Measurements from ENCODE around the gene KIF6. TPM values are rescaled to one million over a fixed set of nuclear protein-coding genes. Genes with fewer than 3 reads are reported as not detected.
A peak's percentile ranks its signal among the peaks of the same experiment; 100 is the strongest.
"Not testable (repeated sequence)": the region's sequence is repeated elsewhere in the genome, so short reads cannot be mapped to it uniquely, and the experiment has no call there.

Gene KIF6
- total RNA-seq, 1 experiment from 2014 or later = 2.7 TPM

DNA sequence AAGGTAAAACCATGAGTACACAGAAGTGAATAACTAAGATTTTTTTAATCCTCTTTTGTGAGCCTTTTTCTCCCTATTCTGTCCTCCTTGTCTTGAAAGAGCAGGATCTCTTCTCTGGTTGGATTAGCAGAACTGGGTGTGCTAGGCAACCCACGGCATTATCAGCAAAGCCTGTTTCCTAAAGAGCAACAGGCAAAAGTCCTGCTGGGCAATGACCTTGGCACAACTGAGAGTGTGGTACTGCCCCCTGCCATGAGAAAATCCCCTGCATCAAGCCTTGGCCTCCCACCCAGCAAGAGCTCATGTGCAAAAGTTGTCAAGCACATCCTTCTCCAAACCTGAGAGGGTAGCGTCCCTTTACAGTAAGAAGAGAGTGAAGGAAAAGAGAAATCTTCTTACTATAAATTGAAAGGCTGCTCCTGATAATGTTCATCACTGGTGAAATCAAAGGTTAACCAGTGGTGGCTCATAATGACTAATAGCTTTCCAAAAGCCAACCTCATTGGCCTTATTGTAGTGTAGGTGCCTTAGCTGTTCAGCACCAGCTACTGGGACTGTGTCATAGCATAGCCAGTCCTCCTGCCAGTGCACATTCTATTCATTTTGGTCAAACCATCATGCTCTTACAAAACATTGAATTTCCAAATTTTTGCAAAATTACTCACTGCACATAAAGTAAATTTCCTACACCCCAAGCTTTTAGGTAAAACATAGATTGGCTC, 17.1 kb downstream of the KIF6 start:
- peak; percentile 39 for DNase-seq (ENCODE audit: low read depth)

DNA sequence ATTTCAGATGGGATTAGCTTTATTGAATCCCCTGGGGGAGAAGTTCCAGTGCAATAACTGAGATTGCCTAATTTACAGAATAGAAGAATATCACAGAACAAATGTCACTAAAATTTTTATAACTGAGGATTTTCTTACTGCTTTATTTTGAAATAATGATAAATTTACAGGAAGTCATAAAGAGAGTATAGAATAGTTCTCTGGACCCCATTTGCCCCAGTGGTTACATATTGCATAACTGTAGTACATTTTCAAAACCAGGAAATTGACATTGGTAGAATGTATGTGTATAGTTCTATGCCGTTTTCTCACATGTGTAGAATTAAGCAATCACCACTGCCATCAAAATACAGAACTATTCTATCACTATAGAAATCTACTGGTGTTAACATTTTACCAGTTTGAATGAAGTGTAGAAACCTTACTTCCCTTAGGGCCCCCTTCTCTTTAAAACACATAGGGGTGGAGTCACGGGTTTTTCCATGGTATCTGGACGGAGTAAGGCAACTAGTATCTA, 18.3 kb downstream of the KIF6 start:
- no peak for DNase-seq (ENCODE audit: low read depth)

DNA sequence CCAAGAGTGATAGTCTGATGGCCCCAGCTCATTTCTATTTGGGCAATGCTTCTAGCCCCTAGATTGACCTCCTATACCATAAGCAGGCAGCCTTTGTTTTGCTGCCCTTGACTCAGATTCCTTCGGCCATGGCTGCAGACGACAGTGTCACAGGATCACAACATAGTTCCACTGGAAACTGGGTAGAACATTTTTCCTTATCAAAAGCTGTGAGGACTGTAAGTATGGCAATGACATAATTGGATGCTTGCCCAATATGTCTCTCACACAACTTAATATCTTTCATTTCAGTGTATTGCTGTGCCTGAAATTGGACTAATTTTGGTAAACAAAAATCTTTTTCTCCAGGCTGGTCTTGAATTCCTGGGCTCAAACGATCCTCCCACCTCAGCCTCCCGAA, 22.9 kb downstream of the KIF6 start:
- DNase-seq (ENCODE audit: low read depth) = no peak

DNA sequence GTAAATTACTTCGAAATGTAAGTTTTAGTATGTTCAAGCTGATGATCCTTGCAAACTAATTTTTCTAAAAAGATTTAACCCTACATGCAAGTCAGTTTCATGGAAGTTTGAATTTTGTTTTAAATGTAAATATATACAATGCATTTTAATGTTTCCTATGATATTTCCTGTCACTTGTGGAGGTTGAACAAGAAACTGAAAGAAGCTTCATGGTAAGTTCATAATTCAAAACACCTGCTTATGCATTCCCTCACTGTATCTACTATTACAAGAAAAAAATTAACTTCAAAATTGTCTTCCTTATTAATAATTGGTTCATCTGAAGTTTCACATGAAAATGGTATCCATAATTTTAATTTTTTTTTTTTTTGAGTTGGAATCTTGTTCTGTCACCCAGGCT, 24.8 kb downstream of the KIF6 start:
- no peak for DNase-seq (ENCODE audit: low read depth)

DNA sequence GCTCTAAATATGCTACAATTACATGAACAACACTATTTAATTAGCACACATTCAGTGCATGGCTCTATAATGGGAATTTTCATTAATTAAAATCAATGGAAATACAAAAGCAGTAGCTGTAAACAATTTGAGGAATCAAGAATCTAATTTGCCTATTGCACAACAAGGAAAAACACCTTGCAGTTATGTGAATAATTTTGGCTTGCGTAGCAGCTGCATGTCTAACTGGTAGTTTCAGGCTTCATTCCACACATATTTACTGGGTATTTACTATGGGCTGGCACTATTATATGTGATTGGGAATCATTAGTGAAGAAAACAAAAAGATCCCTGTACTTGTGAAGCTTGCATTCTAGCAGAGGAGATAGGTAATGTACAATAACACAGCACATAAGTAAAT, 26.4 kb downstream of the KIF6 start:
- no peak for DNase-seq (ENCODE audit: low read depth)

DNA sequence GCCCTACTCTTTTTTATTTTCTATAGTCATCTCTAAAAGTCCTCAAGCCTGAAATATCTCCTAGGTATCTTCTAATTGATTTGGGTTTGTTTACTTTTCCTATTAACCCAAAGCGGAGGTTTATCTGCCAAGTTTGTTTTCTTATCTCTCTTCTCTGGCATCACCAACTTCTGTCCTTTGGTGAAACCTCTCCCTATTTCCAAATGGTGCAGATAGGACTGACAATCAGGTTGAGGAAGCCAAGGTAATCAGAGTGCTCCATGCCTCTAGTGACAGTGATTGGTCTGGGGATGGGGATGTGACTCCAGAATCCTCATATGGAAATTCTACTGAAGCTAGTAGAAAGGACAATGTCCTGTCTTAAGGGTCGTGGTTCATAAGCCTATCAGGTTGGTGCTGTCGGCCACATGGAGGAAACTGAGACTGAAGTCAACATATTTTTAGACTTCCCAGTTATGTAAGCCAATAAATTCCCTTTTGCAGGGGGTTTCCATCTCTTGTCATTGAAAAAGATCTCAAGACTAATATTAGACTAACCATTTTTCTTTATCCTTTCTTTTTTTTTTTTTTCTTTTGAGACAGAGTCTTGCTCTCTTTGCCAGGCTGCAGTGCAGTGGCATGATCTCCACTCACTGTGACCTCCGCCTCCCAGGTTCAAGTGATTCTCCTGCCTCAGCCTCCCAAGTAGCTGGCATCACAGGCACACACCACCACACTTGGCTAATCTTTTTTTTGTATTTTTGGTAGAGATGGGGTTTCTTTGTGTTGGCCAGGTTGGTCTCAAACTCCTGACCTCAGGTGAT, 28.0 kb downstream of the KIF6 start:
- no peak for DNase-seq (ENCODE audit: low read depth)

DNA sequence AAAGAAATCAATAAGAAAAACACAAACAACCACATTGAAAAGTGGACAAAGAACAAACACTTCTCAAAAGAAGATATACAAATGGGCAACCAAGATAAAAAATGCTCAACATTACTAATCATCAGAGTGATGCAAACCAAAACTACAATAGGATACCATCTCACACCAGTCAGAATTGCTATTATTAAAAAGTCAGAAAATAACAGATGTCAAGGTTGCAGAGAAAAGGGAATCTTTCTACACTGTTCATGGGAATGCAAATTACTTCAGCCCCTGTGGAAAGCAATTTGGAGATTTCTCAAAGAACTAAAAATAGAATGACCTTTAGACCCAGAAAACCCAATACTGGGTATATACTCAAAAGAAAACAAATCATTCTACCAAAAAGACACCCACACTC, 29.8 kb downstream of the KIF6 start:
- no peak for DNase-seq (ENCODE audit: low read depth)

DNA sequence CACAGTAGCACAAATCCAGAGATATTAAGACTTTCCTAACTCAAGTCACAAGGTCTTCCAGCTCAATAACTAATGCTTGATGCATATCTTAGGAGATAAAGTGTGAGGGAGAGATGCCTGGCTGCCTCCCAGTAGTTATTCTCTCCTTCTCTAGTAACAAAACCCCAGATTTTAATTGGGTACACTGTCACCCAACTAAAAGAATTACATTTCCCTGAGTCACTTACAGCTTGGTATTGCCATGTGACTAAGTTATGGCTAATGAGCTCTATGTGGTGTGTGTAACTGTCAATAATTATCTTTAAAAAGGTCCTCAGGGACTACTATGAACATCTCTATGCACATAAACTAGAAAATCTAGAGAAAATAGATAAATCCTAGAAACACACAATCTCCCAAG, 32.0 kb downstream of the KIF6 start:
- no peak for DNase-seq (ENCODE audit: low read depth)

DNA sequence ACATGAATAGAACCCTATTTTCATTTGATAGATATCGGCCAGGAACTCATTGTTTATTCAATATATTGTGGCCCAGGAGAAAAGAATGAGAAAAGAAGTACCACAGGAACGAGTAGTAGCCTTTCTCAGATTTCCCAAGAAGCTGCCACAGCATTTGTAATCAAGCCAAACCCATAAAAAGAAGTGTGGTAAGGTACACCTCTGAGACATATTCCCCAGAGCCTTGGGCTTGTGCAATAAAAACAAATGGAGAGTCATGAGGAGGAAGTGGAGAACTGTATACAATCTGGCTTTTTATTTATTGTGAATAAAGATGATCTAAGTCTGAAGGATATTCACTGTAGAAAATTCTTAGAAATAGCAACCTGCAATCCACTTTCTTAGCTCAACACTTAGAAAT, 36.7 kb downstream of the KIF6 start:
- peak; percentile 70 for DNase-seq (ENCODE audit: low read depth)

DNA sequence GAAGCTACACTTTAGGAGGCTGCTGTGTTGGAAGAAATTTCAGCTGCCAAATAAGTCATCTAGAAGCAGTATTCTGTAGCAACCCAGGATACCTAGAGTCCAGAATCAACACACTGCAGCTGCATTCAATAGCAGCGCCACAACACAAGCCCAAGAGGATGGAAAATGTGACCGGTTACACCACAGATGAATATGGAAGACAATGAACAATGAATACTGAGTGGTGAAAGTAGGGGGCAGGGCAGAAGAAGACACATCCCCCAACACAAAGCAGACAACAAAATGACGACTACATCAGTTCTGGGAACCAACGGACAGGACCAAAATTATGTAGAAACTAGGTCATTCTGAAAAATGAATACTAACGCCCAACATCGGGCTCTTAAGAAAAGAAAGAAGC, 38.2 kb downstream of the KIF6 start:
- no peak for DNase-seq (ENCODE audit: low read depth)

DNA sequence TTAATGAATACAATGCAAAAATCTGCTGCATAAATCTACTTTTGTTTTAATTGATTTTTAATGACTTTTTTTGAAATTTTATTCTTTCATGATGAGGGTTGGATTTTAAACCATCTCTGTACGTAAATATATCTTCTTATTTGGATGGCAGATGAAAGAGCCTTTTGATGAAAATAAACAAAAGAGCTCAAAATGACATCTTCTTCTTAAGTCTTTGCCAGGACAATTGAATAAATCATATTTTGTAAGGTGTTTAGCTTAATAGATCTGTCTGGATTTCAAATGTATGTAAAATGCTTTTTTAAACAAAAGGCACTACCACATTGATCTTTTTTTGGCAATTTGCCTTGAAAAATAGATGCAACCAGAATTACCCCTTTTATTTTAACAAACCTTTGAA, 39.3 kb downstream of the KIF6 start:
- DNase-seq (ENCODE audit: low read depth) = no peak

DNA sequence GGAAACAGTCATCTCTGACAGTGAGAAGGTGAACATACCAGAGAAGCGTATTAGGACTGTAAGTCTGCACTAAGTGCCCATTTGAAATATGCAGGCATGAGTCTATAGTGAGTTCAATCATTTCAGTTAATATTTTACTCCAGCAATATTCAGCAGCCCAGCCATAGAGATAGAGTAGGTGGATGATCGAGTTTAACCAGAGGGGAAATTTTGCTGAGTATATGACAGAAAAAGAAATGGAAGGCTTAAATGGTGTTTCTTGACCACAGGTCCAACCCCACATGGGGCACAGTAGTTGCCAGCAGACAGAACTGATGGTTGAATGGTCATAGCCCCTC, 39.8 kb downstream of the KIF6 start:
- DNase-seq (ENCODE audit: low read depth) = no peak

DNA sequence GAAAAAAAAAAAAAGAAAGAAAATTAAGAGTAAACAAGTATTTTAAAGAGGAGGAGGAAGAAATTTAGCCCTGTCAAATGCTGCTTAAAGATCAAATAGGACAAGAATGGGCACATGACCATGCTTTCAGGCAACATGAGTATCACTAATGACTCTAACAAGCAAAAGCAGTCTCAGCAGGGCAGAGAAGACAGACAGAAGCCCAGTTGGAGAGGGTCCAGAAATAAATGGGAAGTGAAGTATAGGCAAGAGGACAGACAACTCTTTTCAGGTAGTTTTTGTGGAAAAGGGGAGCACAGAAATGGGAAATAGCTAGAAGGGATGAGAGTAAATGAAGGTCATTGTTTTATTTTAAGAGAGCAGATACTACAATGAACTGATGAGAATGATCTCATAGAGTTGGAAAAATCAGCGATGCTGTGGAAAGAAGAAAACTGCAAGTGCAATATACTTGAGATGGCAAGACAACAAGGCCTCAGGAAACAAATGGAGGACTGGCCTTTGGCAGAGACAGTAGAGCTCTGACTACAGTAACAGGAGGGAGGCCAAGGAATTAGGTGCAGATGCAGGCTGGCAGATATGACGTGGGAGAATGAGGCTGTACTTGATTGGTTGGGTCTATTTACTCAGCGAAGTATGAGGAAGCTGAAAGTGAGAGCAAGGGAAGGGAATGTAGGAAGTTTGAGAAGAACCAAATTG, 40.3 kb downstream of the KIF6 start:
- peak; percentile 4 for DNase-seq (ENCODE audit: low read depth)

DNA sequence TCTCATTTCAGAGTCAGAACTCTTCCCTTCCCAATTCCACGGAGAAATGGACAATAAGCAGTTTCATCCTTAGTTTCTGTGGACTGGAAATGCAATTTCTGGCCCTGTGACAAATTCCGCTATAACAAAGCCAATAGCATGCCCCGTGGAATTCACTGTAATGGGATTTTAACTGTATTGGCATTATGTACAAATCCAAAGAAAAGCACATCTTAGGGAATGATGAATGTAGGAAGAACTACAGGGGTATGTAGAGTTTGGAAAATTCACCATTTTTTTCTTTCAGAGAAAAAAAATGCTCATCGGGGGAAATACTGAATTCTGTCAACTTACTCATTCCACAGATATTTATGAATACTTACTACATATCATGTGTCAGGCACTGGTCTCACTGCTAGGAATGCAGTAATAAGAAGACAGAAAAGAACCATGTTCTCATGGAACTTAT, 43.5 kb downstream of the KIF6 start:
- DNase-seq (ENCODE audit: low read depth) = peak; percentile 4

DNA sequence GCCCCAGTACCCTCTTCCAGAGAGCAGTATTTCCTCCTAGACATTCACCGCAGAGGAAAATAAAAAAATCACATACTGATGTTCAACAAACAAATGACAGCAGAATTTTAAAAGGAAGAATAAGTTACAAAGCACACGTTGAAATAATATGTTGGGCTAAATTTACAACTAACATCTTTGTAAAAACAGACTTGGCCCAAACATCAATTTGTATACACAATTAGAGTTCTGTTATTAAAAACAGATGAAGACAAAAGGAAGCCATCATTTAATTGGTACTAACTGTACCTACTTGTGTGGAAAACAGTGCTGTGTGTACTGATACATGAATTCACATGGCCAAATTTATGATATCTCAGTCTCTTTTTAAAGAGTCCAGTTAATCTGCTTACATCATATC, 46.3 kb downstream of the KIF6 start:
- no peak for DNase-seq (ENCODE audit: low read depth)

DNA sequence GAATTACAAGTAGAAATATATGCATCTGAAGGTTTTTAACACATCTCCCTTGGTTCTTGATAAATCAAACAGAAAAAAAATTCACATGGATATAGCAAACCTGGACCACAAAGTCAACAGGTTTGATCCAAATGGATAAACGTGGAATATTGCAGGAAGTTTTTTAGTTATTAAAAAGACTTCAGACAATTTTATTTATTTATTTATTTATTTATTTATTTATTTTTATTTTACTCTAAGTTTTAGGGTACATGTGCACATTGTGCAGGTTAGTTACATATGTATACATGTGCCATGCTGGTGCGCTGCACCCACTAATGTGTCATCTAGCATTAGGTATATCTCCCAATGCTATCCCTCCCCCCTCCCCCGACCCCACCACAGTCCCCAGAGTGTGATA, 47.9 kb downstream of the KIF6 start:
- DNase-seq (ENCODE audit: low read depth) = not testable (repeated sequence)

DNA sequence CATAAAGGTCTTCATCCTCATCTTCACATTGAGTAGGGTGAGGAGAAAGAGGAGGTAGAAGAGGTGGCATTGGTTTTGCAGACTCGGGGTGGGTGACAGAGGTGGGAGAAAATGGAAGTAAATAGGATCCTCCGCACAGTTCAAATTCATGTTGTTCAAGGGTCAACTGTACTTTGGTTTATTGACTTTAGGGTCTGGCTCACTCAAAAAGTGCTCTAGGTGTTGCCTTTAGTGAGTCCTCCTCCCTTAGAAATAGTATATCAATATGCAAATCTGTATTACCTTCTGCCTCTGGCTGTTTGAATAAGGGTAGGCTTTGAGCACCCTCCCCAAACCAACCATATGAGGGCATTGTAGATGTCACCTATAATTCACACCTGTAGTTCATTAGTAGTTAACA, 54.7 kb downstream of the KIF6 start:
- DNase-seq (ENCODE audit: low read depth) = no peak

DNA sequence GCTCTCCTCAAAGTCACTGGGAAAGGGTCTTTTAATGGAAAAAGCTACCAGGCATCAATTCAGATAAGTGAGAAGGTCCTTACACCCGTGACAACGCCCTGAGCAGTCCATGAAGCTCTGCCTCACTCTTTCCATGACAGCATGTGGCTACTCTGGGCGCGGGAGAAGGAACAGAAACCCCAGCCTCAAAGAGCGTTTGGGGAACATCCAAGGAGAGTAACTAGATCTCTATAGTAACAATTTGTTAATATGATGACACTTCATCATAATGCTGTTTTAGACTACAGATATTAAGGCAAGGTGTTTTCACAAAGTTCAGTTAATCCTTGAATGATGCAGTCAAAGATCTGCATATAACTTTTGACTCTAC, 55.2 kb downstream of the KIF6 start:
- peak; percentile 6 for DNase-seq (ENCODE audit: low read depth)

DNA sequence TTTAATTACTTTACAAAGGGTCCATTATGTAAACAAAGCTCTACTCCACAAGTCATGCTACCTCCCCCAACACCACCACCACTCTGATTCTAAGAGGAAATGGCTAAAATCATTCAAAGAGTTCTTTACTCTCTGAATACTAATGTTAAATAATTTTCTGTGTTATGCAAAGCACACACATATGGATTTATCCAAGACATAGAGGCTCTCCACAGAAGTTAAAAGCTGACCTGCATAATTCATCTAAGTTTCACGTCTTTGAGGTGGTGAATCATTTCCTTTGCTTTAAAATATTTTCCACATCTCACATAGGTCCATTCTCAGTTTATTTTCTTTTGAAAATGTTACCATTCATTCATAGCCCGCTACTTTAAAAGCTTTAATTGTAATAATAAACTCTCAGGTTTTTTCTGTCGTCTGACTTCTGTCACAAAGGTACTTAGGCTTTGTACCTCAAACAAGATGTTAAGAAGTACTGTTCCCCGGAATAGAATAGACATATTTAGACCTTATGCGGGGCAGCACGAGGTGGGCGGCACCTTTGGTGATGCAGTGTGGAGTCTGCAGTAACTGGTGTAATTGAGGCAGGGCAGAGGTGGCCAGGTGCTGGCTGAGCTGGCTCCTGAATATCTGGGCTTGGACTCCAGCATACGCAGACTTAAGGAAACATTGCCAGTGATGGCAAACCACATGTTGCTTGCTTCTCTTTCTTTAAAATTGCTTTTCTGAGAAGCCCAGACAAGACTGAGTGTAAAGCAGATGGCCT, 55.8 kb downstream of the KIF6 start:
- peak; percentile 28 for DNase-seq (ENCODE audit: low read depth)

DNA sequence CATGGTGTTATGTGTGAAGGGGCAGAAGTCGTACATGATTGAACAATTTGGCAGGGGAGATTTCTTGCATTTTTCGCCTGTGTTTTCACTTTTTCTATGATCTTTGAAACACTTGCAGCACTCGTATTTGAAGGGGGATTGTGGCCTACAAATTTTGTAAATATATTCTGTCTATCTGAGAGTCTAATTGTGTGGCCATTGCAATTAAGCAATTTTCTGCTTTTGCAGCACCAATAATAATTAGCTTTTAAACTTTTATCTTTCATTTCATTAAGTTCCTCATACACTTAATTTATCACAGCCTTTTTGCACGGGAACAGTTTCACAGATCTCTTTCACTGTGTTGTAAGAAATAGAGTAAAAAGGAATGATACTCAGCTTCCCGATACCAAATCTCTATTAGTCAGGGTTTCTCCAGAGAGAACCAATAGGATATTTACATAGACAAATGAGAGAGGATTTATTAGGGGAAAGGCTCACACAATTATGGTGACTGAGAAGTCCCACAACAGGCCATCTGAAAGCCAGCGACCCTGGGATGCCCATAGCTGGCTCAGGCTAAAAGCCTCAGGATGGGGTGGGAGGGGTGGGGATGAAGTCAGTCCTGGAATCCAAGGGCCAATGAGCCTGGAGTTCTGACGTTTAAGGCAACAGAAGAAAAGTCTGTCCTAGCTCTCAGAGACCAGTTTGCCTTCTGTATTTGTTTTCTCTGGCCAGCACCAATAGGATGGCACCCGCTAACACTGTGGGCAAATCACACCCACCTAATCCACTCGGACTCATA, 58.3 kb downstream of the KIF6 start:
- DNase-seq (ENCODE audit: low read depth) = no peak

DNA sequence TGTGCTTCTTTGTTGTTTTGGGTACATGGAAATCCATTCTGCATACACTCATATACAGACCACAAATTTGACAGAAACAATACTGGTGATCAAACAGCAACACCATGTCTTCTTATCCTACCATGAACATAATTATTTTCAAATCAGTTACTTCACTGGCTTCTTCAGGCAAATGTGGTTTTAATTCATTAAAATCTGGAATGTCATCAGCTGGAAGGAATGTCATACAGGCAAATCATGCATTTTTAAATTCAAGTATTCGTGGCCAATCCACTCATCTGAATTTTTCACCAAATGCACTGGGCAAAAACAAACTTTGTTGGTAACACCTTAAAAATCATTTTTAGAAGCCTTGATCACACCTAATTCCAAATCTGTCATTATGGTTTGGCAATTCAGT, 59.3 kb downstream of the KIF6 start:
- peak; percentile 9 for DNase-seq (ENCODE audit: low read depth)
